Measurements from ENCODE around the gene HTR3A.

GRCh38 chr11:114001416-114001815, 26.5 kb downstream of the HTR3A start:
- no peak for TF ChIP-seq TCF7L2 (IDR thresholded peaks at IDR 0.05; ENCODE audit: low read depth, low read length)
- TF ChIP-seq, protein P1, sequence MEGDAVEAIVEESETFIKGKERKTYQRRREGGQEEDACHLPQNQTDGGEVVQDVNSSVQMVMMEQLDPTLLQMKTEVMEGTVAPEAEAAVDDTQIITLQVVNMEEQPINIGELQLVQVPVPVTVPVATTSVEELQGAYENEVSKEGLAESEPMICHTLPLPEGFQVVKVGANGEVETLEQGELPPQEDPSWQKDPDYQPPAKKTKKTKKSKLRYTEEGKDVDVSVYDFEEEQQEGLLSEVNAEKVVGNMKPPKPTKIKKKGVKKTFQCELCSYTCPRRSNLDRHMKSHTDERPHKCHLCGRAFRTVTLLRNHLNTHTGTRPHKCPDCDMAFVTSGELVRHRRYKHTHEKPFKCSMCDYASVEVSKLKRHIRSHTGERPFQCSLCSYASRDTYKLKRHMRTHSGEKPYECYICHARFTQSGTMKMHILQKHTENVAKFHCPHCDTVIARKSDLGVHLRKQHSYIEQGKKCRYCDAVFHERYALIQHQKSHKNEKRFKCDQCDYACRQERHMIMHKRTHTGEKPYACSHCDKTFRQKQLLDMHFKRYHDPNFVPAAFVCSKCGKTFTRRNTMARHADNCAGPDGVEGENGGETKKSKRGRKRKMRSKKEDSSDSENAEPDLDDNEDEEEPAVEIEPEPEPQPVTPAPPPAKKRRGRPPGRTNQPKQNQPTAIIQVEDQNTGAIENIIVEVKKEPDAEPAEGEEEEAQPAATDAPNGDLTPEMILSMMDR (IDR thresholded peaks at IDR 0.05): no peak
- no peak for TF ChIP-seq POLR2AphosphoS5 (IDR thresholded peaks at IDR 0.05; ENCODE audit: low read depth, low read length)

Data from Panc1 (cell line).